ENCODE results near the gene LMAN1L. TPM values are rescaled to one million over a fixed set of nuclear protein-coding genes. Genes with fewer than 3 reads are reported as not detected.

The LMAN1L gene
- total RNA-seq, 4 donors from 2014 or later = not detected

GRCh38 chr15:74800559-74801094, 12.0 kb upstream of the LMAN1L start:
- ATAC-seq (no peak), DNase-seq (no peak)
- H3K4me3 ChIP-seq = no peak overlapping the region
- H3K36me3 ChIP-seq = peaks cover 0 to 13% of the 10 kb centered on the region in 2 donors
- H3K9me3 ChIP-seq = no peaks in the 10 kb centered on the region
- TF ChIP-seq POLR2A (IDR thresholded peaks at IDR 0.05) (no peak), CTCF (IDR thresholded peaks at IDR 0.05 in 4 of 5, conservative IDR thresholded peaks at IDR 0.05 in 1 of 5) (no peak)
- H3K4me1 ChIP-seq = peaks cover 23 to 24% of the 10 kb centered on the region in 2 donors
- intact Hi-C loops (cut with DNase I; ENCODE audit: low total_unique reads) (loop anchor here (1.0 kb wide), 2 partner anchors 18 to 29 kb away; partner anchors contain the start of gene CSK), in situ Hi-C loops (cut with MboI; ENCODE audit: low sequenced_read_pairs in 4 of 4) (no loop called here)
- H3K27ac ChIP-seq = no peak overlapping the region
- H3K27me3 ChIP-seq = no peaks in the 10 kb centered on the region

GRCh38 chr15:74801311-74801997, 11.2 kb upstream of the LMAN1L start:
- DNase-seq (no peak), ATAC-seq (no peak)
- H3K9me3 ChIP-seq = no peaks in the 10 kb centered on the region
- TF ChIP-seq POLR2A (IDR thresholded peaks at IDR 0.05) (no peak), CTCF (IDR thresholded peaks at IDR 0.05 in 4 of 5, conservative IDR thresholded peaks at IDR 0.05 in 1 of 5) (no peak)
- in situ Hi-C loops (cut with MboI; ENCODE audit: low sequenced_read_pairs in 4 of 4) = no loop called here
- peaks cover 23 to 24% of the 10 kb centered on the region in 2 donors for H3K4me1 ChIP-seq
- H3K27me3 ChIP-seq = no peaks in the 10 kb centered on the region
- peaks cover 0 to 13% of the 10 kb centered on the region in 2 donors for H3K36me3 ChIP-seq
- no peak overlapping the region for H3K27ac ChIP-seq
- intact Hi-C loops (cut with DNase I; ENCODE audit: low total_unique reads) = no loop called here
- no peak overlapping the region for H3K4me3 ChIP-seq

- DNase-seq = no peak
- Histone ChIP-seq H3K4me3 (no peak overlapping the region), H3K27ac (no peak overlapping the region), H3K27me3 (no peaks in the 10 kb centered on the region), H3K4me1 (peaks cover 23 to 24% of the 10 kb centered on the region in 2 donors), H3K9me3 (no peaks in the 10 kb centered on the region), H3K36me3 (peaks cover 0 to 13% of the 10 kb centered on the region in 2 donors)
- intact Hi-C loops (cut with DNase I; ENCODE audit: low total_unique reads) (no loop called here), in situ Hi-C loops (cut with MboI; ENCODE audit: low sequenced_read_pairs in 4 of 4) (no loop called here)
- no peak for ATAC-seq
- no peak for TF ChIP-seq POLR2A (IDR thresholded peaks at IDR 0.05)
- no peak for TF ChIP-seq CTCF (IDR thresholded peaks at IDR 0.05 in 4 of 5, conservative IDR thresholded peaks at IDR 0.05 in 1 of 5)
Observed at GRCh38 chr15:74802290-74802689, 10.3 kb upstream of the LMAN1L start.

GRCh38 chr15:74802862-74803447, 9.7 kb upstream of the LMAN1L start:
- Histone ChIP-seq H3K4me3 (no peak overlapping the region), H3K4me1 (peaks cover 20 to 21% of the 10 kb centered on the region in 2 donors), H3K27me3 (no peaks in the 10 kb centered on the region), H3K36me3 (peaks cover 0 to 13% of the 10 kb centered on the region in 2 donors), H3K27ac (no peak overlapping the region), H3K9me3 (no peaks in the 10 kb centered on the region)
- in situ Hi-C loops (cut with MboI; ENCODE audit: low sequenced_read_pairs in 4 of 4) = no loop called here
- intact Hi-C loops (cut with DNase I; ENCODE audit: low total_unique reads) = no loop called here
- DNase-seq = no peak
- TF ChIP-seq POLR2A (IDR thresholded peaks at IDR 0.05) (no peak), CTCF (IDR thresholded peaks at IDR 0.05 in 4 of 5, conservative IDR thresholded peaks at IDR 0.05 in 1 of 5) (no peak)
- ATAC-seq = no peak
